Stimulated activated CD4-positive, alpha-beta T cell treated with anti-CD3 and anti-CD28 coated beads, Interleukin-12 subunit alpha, Interleukin-12 subunit beta, amount 100 ng/mL, for 4 hours (primary cell): ENCODE measurements around the gene TULP4.
A peak's percentile ranks its signal among the peaks of the same experiment; 100 is the strongest.
"Not testable (repeated sequence)": the region's sequence is repeated elsewhere in the genome, so short reads cannot be mapped to it uniquely, and the experiment has no call there.

Experiments used
- DNase-seq: peaks from one replicate; pipeline ENCODE4 v3.0.0-alpha.2; 2020

Gene TULP4

DNA sequence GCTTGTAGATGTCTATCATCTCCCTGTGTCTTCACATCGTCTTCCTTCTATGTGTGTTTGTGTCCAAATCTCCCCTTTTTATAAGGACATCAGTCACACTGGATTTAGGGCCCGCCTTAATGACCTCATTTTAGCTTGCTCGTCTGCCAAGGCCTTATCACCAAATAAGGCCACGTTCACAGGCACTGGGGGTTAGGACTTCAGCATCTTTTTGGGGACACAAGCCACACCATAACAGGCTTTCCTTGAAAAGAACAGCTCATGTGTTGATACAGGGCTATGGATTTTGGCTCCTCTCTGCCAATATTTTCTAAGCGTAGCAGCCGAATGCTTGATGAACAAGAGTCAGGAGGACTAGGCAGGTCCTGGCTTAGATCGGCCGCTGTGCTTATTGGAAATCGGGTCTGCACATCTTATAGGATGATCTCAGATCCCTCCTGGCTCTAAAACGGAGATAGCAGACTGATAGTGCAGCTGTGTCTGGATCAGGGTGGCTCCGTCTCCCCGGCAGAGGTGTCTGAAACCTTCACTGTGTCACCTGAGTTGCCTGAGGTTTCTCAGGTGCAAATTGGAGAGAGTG lies 231.4 kb downstream of the TULP4 start:
- DNase-seq = no peak

DNA sequence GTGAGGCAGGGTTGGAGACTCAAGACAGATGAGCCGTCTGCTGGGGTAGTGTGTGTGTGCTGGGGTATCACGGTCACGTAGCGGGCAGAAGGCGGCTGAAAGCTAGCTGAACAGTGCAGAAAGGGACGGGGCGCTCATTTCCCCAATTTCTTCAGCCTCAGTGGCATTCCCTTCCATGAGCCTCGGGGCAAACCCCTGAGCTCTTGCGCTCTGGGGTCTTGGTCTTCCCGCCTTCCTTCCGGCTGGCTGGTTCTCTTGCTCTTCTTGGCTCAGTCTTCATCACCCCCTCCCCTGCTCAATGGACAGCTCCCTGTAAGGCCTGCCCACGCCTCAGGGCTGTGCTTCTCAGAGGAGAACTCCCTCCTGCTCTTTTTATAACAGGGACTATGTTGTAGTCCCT lies 232.2 kb downstream of the TULP4 start:
- no peak for DNase-seq

DNA sequence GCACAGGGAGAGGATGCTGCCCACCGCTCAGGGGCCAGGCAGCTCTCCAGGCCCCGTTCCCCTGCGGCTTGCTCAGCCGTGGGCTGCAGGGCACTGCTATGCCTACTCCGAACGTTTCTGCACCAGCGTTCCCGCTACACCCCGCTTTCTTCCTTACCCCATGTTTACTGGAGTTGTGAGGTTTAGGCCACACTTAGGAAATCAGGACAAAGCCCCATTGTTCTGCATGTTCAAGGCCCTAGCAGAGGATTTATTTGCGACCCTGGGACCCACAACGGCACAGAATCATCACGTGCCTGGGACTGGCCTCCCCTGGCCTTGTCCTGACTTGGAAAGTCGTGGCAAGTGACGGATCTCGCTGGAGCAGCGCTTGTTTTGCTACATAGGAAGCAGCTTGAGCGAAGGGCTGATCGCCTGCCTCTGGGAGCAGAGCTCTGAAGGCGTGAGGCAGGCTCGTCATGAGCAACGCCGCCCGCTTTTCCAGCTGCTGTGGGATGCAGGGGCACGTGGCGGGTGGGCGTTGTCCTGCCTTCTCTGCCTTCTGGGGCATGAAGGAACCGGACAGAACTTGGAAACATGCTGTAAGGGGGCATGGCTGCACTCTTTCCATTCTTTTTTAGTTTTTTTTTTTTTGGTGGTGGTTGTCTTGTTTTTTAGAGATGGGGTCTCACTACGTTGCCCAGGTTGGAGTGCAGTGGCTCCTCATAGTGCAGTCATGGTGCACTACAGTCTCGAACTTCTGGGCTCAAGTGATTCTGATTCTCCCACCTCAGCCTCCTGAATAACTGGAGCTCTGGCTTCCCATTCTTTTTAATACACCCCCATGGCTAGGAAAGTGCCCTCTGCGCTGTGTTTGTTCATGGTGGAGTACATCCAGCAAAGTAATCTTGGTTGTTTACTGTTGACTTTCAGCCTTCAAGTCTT lies 233.0 kb downstream of the TULP4 start:
- no peak for DNase-seq

DNA sequence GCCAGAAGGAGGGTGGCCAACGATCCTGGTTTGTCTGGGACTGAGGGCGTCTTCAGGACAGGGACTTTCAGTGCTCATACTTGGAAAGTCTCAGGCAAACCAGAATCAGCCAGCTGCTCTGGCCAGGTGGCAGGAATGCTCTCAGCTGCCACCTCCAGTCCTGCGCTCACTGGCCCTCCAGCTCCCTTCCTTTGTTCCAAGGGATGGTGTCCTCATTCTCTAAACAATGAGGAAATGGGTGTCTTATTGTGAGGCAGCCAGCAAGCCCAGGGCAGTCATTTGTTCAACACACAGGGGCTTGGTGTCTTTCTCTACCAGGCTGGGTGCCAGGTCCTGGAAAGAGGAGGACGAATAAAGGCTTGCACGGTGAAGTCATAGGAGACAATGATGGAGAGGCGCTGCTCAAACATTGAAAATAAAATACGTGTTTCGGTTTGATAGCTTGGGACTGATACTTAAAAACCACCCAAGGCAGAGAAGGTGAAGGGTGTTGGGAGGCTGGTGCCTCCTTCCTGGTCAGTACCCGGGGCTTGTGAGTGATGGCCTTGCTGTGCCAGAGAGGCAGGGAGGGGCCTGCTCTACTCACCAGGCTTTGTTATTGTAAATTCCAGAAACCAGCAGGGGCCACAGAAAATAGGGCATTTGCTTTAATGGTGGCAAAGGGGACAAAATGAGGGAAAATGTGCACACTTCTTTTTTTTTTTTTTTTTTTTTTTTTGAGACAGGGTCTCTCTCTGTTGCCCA lies 236.3 kb downstream of the TULP4 start:
- DNase-seq = no peak

DNA sequence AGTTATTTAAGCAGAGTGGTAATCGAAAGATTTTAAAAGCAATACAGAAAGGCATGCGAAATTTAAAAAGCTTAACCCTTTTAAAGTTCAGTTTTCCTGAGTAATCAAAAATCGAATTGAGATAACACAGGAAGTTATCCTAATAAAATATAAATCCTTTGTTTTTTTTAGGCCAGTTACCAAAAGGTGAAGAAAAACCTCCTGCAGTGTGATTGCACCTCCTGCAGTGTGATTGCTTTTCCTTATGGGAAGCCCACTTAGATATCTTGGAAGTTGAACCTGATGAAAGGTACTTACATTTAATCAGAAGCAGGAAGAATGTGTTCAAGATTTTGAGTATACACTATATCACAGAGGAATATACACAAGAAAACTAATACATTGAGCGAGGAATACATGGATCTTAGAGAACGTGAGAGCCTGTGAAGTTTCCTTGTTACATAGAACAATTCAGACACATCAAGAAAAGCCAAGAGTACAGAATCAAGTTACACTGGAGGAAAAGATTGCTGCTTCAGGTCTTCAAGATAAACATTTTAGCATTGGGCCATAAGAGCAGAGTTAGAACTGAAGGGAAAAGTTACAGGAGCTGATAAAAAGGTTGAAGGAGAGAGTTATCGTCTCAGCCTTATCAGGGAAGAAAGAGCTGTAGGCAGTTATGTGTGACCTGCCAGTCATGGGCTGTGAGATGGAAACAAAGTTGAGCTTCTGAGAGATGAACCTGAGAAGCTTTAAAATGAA lies 240.0 kb downstream of the TULP4 start:
- no peak for DNase-seq

DNA sequence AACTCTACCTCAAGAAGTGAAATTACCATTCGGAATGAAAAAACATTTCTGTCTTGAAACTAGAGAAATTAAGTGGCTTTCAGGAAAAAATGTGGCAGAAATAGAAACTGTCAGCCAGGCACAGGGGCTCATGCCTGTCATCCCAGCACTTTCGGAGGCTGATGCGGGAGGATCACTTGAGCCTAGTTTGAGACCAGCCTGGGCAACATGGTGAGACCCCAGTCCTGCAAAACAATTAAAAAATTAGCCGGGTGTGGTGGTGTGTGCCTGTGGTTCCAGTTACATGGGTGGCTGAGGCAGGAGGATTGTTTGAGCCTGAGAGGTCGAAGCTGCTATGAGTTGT lies 240.5 kb downstream of the TULP4 start:
- DNase-seq = no peak

DNA sequence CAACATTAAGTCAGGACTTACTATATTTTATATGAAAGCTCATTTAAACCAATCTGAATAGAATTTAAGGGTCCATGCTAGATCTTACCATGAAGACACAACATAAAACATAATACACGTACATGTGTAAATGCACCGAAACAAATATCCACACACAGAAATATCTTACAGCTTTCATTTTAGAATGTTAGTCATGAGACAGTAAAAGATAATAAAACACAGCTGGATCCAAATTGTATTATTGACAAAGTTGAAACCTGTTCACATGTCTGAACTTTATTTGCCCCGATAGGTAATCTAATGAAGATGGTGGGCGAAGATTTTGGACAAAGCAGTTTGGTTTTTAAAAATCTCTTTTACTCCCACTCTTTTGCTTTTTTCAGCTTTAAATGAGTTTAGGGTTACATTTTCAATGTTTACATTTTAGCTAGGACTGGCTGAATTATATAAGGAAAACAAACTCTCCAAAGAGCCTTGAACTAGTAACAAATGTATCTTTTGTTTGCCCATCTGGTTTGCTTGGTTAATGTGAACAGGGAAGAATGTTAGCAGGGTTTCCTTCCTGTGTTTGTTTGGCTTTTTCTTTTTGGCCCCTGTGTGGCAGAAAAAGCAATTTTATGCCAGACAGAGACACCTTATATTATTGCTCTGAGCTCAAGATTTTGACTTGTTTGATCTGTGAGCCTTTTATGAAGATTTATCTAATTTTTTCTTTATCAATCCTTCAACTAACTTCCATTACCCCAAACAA lies 242.5 kb downstream of the TULP4 start:
- no peak for DNase-seq

DNA sequence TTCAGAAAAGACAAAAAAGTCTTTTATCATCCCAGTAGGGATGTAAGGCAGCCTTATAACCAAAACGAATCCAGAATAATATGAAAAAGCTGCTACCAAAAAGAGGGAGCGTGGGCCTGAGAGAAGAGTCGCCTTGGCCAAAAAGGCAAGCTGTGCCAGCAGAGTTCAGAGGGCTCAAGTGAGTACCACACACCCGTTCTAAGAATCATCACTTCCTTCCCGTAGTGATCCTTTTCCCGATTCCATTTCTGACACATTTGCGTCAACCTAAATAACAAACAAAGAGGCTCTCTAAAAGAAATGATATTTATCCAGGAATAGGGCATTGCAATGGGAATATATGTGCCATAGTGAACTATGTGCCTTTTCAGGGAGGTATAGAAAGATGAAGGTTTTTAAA lies 243.8 kb downstream of the TULP4 start:
- DNase-seq = no peak

DNA sequence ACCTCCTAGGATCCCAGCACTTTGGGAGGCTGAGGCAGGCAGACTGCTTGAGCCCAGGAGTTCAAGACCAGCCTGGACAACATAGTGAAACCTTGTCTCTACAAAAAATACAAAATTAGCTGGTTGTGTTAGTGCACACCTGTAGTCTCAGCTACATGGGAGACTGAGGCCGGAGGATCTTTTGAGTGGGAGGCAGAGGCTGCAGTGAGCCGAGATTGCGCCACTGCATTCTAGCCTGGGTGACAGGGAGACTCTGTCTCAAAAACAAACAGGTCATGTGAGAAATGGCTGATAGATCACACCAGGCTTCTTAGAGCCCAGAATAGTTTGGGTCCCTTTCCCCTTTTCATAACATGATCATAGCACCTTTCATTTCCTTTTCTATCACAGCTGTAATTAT lies 244.8 kb downstream of the TULP4 start:
- not testable (repeated sequence) for DNase-seq

DNA sequence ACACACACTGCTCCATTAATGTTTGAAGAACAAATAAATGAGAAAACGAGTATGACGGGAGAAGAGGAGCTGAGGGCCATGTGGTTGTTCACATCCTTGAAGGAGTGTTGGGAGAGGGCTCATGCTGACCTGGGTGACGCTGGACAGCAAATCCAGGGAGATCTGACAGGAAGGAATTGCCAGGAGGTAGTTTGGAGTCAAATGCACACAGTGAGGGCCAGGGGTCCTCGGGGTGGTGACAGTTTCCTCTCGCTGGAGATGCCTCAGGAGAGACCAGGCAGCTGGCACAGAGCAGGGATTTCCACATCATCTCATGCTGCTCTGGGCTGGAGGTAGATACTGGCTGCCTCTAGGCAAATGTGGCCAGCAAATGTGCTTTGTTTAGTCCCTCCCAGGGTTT lies 245.7 kb downstream of the TULP4 start:
- no peak for DNase-seq

DNA sequence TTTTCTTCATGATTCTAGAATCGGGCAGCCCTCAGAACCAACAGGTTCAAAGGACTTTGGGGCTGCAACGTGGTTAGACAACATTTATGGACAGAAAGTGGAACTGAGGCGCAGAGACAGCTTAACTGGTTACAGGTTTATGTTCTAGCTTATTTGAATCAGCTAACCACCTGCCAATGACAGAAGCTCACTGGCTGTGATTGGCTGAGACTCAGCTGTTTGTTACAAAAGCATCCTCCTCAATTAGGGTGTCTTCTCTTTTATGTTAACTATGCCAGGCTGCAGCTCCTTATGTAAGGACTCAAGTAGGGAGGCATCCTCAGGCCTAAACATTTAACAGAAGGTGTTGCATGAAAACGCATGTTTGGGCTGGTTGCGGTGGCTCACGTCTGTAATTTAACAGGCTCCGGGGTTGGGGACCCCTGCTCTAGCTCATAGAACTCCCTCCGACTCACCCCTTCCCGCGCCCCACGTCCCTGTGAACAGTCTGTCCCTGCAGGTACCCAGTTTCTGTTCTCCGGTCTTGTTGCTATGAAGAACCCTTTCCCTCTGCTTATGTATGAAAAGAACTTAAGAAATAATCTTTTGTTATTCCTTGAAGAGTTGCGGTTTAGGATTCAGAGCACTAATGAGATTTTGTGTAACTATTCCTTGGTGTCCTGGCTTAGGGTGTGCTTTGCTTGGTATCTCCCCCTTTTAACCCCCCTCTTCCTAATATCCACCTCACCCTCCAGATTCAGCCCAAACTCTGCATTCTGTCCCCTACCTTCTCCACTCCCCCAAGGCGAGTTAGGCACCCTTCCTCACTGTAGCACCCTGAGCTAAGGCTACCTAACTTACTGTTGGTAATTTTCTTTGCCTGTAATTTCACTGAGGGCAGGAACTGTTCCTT lies 246.4 kb downstream of the TULP4 start:
- no peak for DNase-seq

DNA sequence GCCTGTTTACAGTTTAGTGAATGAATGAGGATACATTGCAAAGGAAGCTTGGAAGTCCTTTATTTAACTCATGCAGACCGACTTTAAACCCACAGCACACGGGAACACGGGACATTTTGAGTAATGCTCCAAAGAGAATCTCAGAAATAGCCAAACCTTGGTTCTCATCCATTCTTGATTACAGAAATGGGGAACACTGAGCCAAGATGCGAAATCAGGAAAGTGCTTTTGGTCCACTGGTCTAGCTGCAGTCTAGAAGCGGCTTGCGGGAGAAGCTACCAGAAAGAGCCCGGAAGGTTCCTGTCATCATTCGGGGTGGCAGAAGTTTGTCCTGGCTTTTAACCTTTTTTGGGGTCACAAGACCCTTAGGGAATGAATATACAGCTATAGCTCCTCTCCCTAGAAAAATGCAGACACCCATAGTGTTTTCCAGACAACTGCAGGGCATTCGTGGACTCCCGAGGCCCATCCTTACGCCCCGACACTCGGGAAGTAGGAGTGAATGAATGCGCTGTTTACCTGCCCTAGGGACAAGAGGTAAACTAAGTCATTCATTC lies 247.2 kb downstream of the TULP4 start:
- no peak for DNase-seq

DNA sequence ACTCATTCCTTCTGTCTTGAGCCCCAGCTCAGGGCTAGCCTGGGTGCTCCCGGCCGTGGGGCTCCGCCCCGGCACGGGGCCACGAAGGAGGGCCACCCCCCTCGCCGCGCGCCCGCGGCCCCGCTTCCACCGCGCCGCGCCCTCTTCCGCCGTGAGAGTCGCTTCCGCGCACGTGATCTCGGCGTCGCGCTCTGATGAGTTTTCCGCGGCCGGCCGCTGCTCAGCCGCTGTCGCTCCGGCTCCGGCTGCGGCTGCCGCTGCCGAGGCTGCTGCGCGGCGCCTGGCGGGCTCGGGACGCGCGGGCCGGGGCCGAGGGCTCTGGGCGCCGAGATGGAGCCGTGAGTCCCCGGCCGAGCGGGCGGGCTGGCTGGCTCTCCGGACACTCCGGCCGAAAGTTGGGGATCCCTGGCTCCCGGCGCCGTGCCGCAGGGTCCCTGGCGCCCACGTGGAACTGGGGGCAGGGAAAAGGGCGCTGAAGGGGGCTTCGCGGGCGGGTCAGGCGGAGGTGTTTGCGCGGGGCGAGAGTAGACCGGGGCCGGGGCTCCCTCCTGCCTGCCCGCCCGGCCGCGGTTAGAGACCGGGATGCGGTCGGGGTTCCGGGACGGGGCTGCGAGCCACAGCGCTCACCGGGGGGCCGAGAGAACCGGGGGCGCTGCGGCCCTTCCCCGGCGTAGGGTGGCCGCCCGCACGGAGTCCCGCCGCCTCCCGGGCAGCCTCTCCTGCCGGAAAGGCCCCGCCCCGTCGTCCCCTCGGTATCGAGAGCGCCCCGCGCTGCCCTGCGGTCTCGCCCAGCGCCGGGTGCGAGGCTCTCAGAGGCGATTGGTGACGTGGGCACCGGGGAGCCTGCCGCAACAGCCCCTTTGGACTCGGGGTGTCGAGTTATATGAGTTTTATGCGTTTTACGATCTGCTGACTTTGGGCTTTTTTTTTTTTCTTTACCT lies 247.9 kb downstream of the TULP4 start, which contains the start of gene TMEM181:
Gene TMEM181 (plus strand): TSS at position 197 of the 941 bp plus-strand sequence. CDS start 134 bp downstream, at position 331.
- DNase-seq = peak; percentile 85

DNA sequence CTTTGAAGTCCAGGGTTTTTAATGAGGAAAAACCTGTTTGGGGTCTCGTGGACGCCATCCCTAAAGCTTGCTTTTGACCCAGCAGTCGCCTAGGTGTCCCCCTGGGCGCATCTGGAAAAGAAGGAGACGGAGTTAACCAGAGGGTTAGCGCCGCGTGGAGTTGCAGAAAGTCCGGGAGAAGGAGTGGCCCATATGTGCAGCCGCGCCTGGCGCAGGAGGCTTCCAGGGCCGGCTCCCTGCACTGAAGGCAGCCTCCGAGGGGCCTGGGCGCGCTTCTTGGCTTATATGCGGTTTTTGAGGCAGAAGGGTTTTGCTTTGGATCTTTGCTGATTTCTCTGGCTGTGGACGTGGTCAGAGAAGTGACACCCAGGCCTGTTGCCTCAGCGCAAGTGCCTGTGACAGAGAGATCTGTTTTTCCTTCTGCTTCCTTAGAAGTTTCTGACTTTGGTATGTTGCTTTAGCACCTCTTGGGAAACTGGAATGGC lies 248.6 kb downstream of the TULP4 start:
- no peak for DNase-seq
